Activated CD8-positive, alpha-beta memory T cell treated with anti-CD3 and anti-CD28 coated beads, Interleukin-2, amount 50 U/mL, for 1 hour (primary cell): ENCODE results near the gene SYNRG.

Source experiments
- DNase-seq: peaks from one replicate; pipeline ENCODE4 v3.0.0-alpha.2; 2020; ENCODE audit errors: extremely low read depth

The SYNRG gene

DNA sequence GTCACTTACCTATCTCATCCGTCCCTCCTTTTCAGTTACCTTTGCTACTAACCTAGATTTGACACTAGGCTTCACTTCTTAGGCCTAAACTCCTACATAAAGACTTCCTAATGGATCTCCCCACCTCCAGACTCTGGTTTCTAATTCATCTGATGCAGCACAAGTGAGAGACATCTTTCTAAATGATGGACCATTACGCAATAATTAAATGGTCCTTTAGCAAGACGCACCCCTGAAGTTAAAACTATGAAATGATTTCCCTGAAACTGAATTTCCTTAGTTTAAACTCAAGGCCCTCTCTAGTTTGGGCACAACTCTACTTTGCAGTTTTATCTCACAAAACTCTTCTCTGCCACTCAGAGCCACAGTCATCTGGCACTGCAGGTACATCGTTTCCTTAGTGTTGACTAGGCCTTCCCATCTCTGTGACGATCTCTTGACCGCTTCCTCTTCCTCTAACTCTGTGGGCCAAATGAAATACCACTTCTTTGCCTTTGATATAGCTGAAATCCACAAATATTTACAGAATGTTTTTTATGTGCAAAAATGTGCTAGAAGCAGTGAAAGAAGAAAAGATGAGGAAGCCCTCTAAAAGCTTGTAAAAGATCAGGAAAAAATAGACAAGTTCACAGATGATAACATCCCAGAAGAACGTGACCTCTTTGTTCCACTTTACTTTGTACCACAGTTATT, 3.3 kb downstream of the SYNRG start:
- DNase-seq, result no peak

DNA sequence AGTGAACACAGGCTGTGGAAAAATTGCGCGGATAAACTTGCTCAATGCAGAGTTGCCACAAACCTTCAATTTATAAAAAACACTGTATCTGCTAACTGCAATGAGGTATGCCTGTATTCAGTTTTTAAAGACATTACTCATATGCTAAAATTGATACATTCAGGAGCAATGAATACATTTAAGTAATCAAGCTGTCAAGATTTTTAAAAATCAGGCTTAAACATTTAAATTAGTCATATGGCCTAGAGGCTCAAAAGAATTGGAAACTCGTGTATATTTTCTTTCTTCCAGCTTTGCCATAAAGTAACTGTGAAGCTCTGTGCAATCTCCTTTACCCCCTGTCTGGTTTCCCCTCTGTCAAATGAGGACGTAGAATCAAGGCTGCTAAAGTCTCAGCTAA, 4.1 kb downstream of the SYNRG start:
- DNase-seq, result no peak

DNA sequence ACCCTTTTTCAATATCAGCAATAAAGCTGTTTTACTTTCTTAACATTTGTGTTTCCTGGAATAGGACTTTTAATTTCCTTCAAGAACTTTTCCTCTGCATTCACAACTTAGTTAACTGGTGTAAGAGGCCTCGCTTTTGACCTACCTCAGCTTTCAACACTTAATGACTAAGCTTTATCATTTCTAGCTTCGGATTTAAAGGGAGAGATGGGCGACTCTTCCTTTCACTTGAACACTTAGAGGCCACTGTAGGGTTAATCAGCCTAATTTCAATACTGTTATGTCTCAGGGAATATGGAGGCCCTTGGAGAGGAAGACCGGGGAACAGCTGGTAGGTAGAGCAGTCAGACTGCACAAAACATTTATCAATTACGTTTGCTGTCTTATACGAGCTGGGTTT, 4.7 kb downstream of the SYNRG start:
- DNase-seq, result no peak

DNA sequence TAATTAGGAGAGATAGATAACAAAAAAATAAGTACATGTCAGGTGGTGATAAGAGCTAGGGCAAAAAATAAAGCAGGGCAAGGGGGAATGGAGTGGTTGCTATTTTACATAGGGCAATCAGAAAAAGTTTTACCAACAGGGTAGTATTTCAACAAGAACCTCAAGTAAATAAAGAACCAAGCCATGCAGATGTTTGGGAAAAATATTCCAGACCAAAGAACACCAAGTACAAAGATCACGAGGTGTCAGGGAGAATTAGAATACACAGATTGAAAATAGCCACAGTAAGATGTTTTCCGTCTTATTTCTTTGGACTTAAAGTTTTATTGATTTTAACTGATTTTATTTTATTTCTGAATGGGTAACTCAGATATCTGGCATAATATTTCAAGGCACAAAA, 11.1 kb downstream of the SYNRG start:
- no peak for DNase-seq

DNA sequence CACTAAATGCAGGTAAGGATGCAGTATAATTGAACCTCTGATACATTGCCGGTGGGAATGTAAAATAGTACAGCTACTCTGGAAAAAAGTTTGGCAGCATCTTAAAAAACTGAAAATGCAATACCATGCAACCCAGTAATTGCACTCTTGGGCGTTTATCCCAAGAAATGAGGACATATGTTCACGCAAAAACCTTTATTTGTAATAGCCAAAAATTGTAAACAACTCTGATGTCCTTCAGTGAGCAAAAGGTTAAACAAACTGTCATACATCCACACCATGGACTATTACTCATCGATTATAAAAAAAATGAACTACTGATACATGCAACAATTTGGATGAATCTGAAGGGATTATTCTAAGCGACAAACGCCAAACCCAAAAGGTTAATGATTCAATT, 16.9 kb downstream of the SYNRG start:
- no peak for DNase-seq

DNA sequence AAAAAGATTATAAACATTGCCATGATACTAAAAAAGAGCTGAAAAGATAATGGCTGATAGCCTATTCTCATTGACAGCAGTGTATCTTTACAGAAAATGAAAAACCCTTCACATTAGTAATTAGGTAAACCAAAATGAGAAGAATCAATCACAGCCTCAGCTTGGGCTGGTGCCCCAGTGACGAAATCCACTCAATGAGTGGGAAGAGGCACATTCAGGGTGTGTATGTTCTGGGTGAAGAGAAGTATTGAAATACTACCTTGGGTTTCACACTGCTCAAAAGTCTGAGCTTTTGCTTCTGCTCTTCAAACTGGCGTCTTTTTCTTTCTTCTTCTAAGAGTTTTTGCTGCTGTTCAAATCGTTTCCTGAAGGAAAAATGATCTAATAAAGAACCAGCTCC, 24.2 kb downstream of the SYNRG start:
- DNase-seq, result no peak

DNA sequence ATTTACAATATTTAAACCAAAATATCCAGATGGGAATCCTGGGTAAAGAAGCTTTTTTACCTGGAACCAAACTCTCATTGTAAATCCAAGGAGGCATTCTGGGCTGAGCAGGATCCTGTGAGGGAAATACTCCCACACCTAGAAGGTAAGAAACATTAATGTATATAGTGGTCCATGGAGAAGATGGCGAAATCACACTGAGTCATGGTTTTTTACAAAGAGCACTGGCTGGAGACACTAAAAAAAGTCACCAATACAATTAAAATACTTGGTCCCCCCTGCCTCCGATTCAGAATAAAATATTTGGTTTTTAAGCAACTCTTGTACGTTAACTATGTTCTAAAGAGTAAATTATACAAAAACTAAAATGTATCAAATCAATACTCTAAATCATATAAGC, 32.9 kb downstream of the SYNRG start:
- DNase-seq, result no peak

DNA sequence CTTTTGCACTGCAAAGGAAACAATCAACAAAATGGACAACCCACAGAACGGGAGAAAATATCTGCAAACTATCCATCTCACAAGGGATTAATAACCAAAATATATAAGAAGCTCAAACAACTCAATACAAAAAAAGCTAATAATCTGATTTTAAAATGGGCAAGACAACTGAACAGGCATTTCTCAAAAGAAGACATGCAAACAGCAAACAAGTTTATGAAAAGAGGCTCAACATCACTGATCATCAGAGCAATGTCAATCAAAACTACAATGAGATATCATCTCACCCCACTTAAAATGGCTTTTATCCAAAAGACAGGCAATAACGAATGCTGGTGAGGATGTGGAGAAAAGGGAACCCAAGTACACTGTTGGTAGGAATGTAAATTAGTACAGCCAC, 34.8 kb downstream of the SYNRG start:
- no peak for DNase-seq

DNA sequence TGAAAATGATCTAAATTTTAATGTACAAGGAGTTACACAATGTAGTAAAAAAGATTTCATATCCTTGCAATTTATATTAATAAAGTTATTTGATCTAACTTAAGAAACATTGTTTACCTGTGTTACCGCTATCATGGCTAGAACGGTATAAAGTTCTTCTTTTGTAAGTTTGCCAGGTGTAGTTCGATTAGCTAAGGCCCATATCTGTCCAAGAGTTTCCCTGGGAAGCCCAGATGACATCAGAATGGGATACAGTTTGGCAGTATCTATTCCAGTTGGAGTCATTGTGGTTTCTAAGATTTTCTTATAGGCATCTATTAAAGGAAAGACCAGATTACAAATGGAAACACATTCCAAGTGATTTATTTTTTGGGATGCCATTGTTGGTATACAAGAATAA, 37.5 kb downstream of the SYNRG start:
- no peak for DNase-seq

DNA sequence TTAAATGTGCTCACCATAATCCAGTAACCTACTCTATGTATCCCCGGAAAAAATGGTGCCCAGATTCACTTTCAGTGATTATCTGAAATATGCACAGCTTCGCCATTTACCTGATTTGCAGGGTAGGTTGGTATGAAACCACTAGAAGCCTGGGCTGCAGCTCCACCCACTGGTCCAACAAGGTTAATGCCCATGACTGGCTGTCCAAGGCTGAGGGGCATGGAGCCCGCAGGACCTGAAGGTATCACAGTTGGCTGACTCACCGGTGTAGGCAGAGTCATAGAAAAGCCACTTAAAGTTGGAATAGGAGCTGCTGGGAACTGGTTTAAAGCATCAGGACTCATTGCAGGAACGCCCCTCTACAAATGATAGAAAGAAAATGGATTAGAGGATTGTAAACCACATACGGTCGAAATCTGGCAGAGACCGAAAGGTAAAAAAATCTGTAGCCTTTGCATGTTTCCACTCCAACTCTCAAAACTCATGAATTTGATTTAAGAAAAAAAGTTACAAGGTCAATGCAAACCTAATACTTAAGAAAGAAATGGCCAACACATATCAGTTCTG, 38.6 kb downstream of the SYNRG start:
- no peak for DNase-seq

DNA sequence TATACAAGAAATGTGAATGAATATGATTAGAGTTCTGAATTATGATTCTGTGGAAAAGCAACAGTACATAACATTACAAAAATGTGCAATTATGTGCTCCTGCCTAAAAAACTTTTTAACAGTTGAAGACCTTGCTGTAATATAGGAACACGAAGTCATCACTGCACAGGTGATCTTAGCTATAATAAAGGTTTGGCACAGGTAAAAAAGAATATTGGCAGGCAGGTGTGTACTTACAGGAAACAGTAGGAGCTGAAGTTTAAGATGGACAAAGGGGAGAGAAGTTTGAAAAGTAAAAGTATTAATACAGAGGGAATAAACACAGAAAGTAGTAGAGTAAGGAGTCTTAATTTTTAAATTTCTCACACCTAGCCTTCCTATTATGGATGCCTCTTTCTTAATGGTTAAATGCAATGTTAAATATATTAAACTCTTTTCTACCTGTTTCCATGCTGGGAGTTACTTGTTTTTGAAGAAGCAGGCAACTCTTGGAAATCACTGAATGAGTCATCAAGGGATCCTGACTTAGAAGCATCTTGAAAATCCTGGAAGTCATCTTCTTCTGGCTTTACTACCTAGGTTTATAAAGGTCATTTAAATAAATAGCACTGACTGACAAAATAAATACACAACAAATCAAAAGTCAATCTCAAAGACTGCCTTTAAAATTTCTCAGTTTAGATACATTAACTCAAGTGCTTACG, 40.7 kb downstream of the SYNRG start:
- no peak for DNase-seq

DNA sequence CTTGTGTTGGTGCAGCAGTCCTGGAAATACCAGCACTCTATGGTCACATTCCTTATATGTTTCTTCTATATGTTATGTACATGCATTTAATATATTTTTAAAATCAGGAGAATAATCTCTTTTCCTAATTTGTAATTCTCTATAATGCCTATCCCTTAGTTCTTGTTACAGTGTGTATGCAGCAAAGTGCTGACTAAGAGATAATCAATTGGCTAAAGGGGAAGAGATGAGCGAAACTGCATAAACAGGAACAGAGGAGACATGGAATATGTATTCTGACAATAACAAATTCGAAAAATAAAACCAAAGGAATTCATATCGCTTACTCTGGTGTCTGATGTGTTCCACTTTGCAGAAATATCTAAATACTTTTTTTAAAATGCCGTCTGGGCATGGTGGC, 41.7 kb downstream of the SYNRG start:
- DNase-seq, result no peak

DNA sequence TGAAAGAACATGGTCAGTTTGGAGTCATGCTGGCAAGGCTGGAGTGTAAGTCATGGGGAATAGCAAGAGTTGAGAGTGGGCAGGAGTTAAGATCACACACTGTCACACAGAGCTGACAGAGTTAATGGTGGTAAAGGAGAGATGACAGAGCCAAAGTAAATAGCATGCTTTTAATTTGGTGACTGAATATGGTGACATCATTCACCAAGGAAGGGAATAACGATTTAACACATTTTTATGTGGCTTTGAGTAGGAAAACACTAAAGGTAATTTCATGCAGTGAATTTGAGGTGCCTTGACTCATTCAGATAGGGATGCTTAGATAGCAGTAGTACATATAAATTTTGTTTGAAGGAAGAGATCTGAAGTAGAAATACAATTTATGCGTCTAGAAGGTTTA, 42.1 kb downstream of the SYNRG start:
- no peak for DNase-seq

DNA sequence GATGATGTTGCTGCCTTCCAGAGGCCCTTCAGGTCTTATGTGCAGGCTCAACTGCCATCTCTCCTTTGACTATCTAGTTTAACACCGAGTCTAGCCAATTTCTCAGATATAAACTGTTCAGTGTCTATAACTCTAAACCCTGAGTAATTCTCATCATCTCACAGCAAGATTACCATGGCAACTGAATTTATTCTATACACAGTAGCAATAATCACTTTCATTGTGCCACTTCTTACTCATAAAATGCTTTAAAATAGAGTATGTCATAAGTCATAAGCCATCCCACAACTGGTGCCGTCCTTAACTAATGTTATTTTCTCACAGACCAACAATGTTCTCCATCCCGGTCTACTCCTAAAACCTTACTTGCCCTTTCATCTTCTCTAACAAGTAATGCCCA, 45.0 kb downstream of the SYNRG start:
- no peak for DNase-seq

DNA sequence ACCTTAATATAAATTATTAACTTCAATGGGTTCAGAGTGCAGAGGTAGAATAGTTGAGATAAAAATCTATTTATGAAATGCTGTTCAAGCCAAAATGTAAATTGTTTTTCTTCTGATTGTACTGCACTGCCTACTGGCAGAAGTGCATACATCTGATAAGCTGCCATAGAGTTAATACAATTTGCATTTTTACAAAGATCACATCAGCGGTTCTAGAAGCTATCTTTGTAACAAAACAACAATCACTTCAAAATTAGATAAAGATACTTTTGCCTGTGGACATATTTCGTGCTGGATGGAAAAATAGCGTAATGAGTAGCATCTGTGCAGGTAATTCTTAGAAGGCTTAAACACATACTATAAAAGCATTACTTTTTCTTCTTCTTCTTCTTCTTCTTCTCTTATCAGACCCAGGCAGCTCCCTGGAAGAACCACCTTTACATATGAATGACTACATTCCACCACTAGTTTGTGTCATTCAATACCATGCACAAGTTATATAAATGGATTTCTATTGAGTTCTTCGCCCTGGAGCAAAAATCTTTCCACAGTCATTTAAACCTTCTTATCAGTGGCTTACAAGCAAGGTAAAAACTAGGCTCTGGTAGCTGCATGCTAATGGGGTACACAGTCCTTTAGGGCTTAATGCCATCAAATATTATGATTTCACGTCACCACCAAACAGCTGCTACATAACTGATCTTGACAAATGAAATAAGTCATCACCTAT, 47.0 kb downstream of the SYNRG start:
- no peak for DNase-seq

DNA sequence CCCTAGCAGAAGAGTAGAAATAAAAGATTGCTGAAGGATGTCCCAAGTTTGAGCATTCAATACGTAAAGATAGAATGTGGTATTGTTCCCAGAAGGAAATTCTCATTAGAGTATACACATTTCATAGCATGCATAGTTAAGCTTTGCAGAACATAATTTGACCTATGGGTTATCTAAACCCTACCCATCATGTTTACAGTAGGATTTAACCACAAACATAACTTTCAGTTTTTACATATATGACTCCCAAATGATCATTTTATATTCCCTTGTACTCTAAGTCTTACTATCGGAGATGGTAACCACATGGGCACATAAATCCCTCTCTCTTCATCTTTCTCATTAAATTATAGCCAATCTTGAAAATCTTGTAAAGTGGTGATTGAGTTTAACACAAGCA, 50.9 kb downstream of the SYNRG start:
- no peak for DNase-seq

DNA sequence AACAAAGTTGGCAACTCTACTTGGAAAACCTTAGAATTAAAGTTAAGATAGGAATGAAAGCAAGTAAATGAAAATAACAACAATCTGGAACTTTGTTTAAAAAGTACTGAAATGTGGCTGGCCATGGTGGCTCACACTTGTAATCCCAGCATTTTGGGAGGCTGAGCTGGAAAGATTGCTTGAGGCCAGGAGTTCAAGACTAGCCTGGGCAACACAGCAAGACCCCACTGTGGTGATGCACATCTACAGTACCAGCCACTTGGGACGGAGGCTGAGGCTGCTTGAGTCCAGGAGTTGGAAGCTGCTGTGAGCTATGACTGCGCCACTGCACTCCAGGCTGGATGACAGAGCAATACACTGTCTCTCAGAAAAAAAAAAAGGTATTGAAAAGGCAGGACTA, 51.7 kb downstream of the SYNRG start:
- no peak for DNase-seq

DNA sequence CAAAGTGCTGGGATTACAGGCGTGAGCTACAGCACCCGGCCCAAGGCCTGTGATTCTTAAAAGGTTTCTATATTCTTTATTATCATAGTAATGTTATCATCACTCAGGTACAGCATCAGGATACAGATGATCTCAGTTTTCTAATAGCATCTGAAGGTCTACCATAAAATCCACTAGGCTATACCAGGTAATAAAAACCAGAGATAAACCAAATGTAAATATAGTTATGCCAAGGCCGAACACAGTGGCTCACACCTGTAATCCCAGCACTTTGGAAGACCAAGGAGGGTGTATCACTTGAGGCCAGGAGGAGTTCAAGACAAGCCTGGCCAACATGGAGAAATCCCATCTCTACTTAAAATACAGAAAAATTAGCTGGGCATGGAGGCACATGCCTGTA, 53.8 kb downstream of the SYNRG start:
- DNase-seq, result no peak

DNA sequence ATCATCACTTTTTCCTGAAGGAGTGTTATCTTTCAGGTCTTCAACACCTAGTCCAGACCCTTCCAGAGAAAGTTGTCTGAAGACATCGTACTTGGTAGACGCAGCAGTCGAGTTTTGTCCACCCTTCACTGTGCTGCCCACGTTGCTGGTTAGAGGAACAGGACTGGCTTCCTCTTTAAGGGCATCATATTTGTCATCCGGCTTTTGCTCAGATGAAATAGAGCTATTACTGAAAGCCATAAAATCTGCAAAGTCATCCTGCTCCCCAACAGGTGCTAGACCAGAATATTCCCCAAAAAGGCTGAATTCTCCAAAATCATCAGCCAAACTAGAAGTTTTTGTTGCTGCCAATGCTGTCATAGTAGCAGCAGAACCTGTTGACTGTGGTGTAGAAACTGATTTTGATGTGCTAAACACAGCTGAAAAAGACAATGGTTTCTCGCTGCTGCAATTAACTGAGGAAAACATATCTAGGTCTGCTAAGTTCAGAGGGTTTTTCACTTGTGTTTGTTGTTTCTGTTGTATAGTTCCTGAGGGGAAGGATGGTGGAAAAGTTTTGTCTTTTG, 55.7 kb downstream of the SYNRG start:
- DNase-seq, result no peak

DNA sequence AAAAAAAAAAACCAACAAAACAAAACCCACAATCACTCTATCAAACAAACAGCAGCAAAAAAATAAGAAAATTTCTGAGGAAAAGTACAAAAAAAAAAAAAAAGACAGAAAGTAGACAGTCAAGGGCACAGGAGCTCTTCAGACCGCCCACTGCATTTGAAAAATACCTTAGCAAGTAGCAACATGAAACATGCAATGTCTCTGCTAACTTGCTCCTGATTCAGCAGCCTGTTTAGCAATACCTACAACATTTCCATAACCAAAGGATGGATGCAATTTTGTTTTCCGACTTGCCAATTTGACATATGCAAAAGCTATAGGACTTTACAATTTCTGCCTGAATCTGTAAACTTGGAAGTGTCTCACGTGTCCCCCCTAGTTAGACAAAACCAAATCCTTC, 57.4 kb downstream of the SYNRG start:
- DNase-seq, result no peak

DNA sequence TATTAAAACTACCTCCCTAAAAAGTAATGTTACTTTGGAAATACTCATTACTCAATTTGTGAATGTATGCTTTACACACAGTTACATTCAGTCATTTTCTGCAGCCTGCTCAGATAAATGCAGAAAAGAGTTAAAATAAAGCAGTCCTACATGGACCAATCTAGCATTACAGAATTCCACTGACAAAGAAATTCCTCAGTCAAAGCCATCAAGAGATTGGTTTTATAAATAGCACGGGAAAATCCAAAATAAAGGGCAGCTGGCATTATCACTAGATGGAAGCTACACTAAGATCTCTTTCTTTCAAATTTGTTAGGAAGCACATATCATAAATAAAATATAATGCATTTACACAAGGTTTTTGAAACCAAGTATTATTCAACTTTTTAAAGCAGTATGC, 61.2 kb downstream of the SYNRG start:
- no peak for DNase-seq

DNA sequence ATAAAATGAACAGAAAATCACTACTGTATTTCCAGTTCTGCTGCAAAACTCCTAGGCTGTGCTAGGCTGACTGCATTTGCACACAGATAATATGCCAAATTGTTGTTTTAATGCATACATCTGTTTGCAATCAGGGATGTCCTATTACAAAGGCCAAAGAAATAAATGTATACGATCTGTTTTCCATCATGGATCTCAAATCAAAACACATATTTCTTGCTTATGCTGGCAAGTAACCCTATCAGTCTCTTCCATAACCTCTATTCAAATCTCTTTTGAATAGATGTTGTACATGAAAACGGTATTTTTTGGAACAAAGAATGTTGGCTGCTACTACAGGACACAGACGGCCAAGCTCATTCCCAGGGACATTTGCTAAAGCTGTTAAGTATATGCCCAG, 62.9 kb downstream of the SYNRG start:
- no peak for DNase-seq

DNA sequence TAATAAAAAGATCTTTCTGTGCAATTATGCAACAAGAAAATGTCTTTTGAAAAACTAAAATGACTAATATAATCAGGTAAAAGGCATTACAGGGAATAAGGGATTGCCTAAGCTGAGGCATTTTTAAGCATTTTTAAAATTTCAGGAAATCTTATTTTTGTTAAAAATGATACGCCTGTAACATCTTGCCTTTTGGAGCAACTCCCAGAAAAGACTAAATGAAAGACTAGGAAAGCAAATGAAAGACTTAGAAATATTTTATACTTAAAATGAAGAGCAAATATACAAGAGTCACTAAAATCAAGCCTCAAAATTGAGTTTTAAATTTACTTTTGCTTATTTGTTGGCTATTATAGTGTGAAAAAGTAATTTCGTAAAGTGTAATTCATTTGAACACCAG, 63.7 kb downstream of the SYNRG start:
- DNase-seq, result no peak
